Trophoblast cell (in vitro differentiated cells and primary cell): ENCODE results near the gene MARCHF7.

Experiments
- DNase-seq, 2 donors: peaks; one replicate each; pipeline ENCODE4 v3.0.0-alpha.2; 2016
- H2AFZ ChIP-seq: 2 replicates; pipeline ENCODE4 v1.6.1; 2013; ENCODE audit warnings: low read length, moderate library complexity, mild to moderate bottlenecking; ENCODE audit not compliant: insufficient read depth, poor library complexity
- H2AK5ac ChIP-seq: 2 replicates; pipeline ENCODE4 v1.6.1; 2013; ENCODE audit warnings: mild to moderate bottlenecking, low read length
- H2BK120ac ChIP-seq: 2 replicates; pipeline ENCODE4 v1.6.1; 2013; ENCODE audit warnings: low read length, mild to moderate bottlenecking, moderate library complexity; ENCODE audit not compliant: insufficient read depth, poor library complexity
- H2BK12ac ChIP-seq: 2 replicates; pipeline ENCODE4 v1.6.1; 2013; ENCODE audit warnings: mild to moderate bottlenecking, low read length, moderate library complexity
- H2BK5ac ChIP-seq: 2 replicates; pipeline ENCODE4 v1.6.1; 2013; ENCODE audit warnings: low read length, low read depth, moderate library complexity, mild to moderate bottlenecking; ENCODE audit not compliant: poor library complexity
- H3K14ac ChIP-seq: 2 replicates; pipeline ENCODE4 v1.6.1; 2013; ENCODE audit warnings: mild to moderate bottlenecking, low read length
- H3K18ac ChIP-seq: 2 replicates; pipeline ENCODE4 v1.6.1; 2013; ENCODE audit warnings: mild to moderate bottlenecking, low read length
- H3K23ac ChIP-seq: 2 replicates; pipeline ENCODE4 v1.6.1; 2013; ENCODE audit warnings: low read length
- H3K27ac ChIP-seq: 2 replicates; pipeline ENCODE4 v1.5.1; 2013; ENCODE audit warnings: low read depth, mild to moderate bottlenecking, inconsistent platforms, low read length, moderate library complexity
- H3K27me3 ChIP-seq: 2 replicates; pipeline ENCODE4 v1.6.1; 2013; ENCODE audit warnings: inconsistent platforms, mild to moderate bottlenecking, low read length, moderate library complexity; ENCODE audit not compliant: insufficient read depth
- H3K36me3 ChIP-seq, 2 experiments: 1 replicate in 1 of 2; 2 replicates in 1 of 2; pipeline ENCODE4 v1.6.1; 2013; ENCODE audit warnings: low read length in 2 of 2, mild to moderate bottlenecking in 2 of 2, moderate library complexity in 1 of 2; ENCODE audit not compliant: insufficient read depth in 2 of 2, control insufficient read depth in 1 of 2
- H3K4ac ChIP-seq: 2 replicates; pipeline ENCODE4 v1.6.1; 2013; ENCODE audit warnings: low read depth, mild to moderate bottlenecking, low read length, moderate library complexity
- H3K4me1 ChIP-seq, 2 experiments: 1 replicate in 1 of 2; 2 replicates in 1 of 2; pipeline ENCODE4 v1.6.1; 2013; ENCODE audit warnings: low read length in 2 of 2, mild to moderate bottlenecking in 2 of 2, moderate library complexity in 1 of 2; ENCODE audit not compliant: insufficient read depth in 2 of 2, control insufficient read depth in 1 of 2
- H3K4me2 ChIP-seq: 2 replicates; pipeline ENCODE4 v1.6.1; 2013; ENCODE audit warnings: inconsistent platforms, mild to moderate bottlenecking, low read length, moderate library complexity
- H3K4me3 ChIP-seq: 2 replicates; pipeline ENCODE4 v1.5.1; 2013; ENCODE audit warnings: mild to moderate bottlenecking, low read depth, low read length, inconsistent platforms
- H3K79me1 ChIP-seq: one replicate; pipeline ENCODE4 v1.6.1; 2013; ENCODE audit warnings: low read length
- H3K79me2 ChIP-seq: 2 replicates; pipeline ENCODE4 v1.6.1; 2013; ENCODE audit warnings: low read length, mild to moderate bottlenecking; ENCODE audit not compliant: control insufficient read depth, insufficient read depth, poor library complexity
- H3K9ac ChIP-seq: 2 replicates; pipeline ENCODE4 v1.6.1; 2013; ENCODE audit warnings: mild to moderate bottlenecking, low read length
- H3K9me3 ChIP-seq: 2 replicates; pipeline ENCODE4 v1.6.1; 2013; ENCODE audit warnings: low read depth, mild to moderate bottlenecking, control low read depth, inconsistent platforms, low read length; ENCODE audit not compliant: insufficient read depth
- H4K12ac ChIP-seq: 2 replicates; pipeline ENCODE4 v1.6.1; 2013; ENCODE audit warnings: low read depth, mild to moderate bottlenecking, low read length, moderate library complexity
- H4K8ac ChIP-seq: 2 replicates; pipeline ENCODE4 v1.6.1; 2013; ENCODE audit warnings: low read depth, mild to moderate bottlenecking, low read length, moderate library complexity
- H4K91ac ChIP-seq: one replicate; pipeline ENCODE4 v1.6.1; 2013; ENCODE audit warnings: low read depth, mild to moderate bottlenecking, low read length, moderate library complexity
- WGBS: extraction: QIAGEN DNeasy Blood & Tissue Kit; methylation state at CpG from one replicate; pipeline ENCODE4 v1.1.7; 2013; ENCODE audit warnings: missing lambda C conversion rate; ENCODE audit not compliant: insufficient read length, insufficient coverage; ENCODE audit errors: extremely low coverage; 5-methylcytosine and 5-hydroxymethylcytosine counted together

Gene MARCHF7

GRCh38 chr2:159680692-159681091, 31.6 kb upstream of the MARCHF7 start:
- Histone ChIP-seq H3K9ac (no peak overlapping the region), H3K23ac (no peak overlapping the region), H4K12ac (no peak overlapping the region), H3K4me1 (no peaks in the 10 kb centered on the region), H4K8ac (no peak overlapping the region), H2BK12ac (no peak overlapping the region), H3K36me3 (no peaks in the 10 kb centered on the region), H2BK5ac (no peak overlapping the region), H3K4me2 (no peak overlapping the region), H3K4ac (no peak overlapping the region), H4K91ac (no peak overlapping the region), H3K9me3 (no peaks in the 10 kb centered on the region), H3K18ac (no peak overlapping the region), H2BK120ac (no peak overlapping the region), H3K27ac (no peak overlapping the region), H3K14ac (no peak overlapping the region), H3K79me2 (no peaks in the 10 kb centered on the region), H3K79me1 (no peaks in the 10 kb centered on the region), H2AK5ac (no peak overlapping the region), H3K27me3 (no peaks in the 10 kb centered on the region), H3K4me3 (no peak overlapping the region), H2AFZ (no peak overlapping the region)
- DNase-seq, result no peak
- WGBS, result no CpG with 5 or more reads among the region's 2 CpGs

GRCh38 chr2:159683817-159684216, 28.5 kb upstream of the MARCHF7 start:
- Histone ChIP-seq H3K14ac (no peak overlapping the region), H3K9ac (no peak overlapping the region), H3K4me3 (no peak overlapping the region), H3K4me1 (no peaks in the 10 kb centered on the region), H2BK120ac (no peak overlapping the region), H2BK12ac (no peak overlapping the region), H4K8ac (no peak overlapping the region), H3K36me3 (no peaks in the 10 kb centered on the region), H4K91ac (no peak overlapping the region), H3K79me2 (no peaks in the 10 kb centered on the region), H3K27me3 (no peaks in the 10 kb centered on the region), H3K79me1 (no peaks in the 10 kb centered on the region), H2BK5ac (no peak overlapping the region), H3K4me2 (no peak overlapping the region), H3K18ac (no peak overlapping the region), H4K12ac (no peak overlapping the region), H3K27ac (no peak overlapping the region), H2AFZ (no peak overlapping the region), H3K23ac (no peak overlapping the region), H2AK5ac (no peak overlapping the region), H3K4ac (no peak overlapping the region), H3K9me3 (no peaks in the 10 kb centered on the region)
- DNase-seq, result no peak
- WGBS, result no CpG with 5 or more reads among the region's 1 CpG

- Histone ChIP-seq H2AK5ac (no peak overlapping the region), H3K79me1 (no peaks in the 10 kb centered on the region), H3K9me3 (no peaks in the 10 kb centered on the region), H4K8ac (no peak overlapping the region), H3K27ac (no peak overlapping the region), H3K36me3 (no peaks in the 10 kb centered on the region), H2AFZ (no peak overlapping the region), H3K4me1 (no peaks in the 10 kb centered on the region), H4K91ac (no peak overlapping the region), H2BK5ac (no peak overlapping the region), H3K4ac (no peak overlapping the region), H3K23ac (no peak overlapping the region), H2BK120ac (no peak overlapping the region), H3K4me3 (no peak overlapping the region), H3K9ac (no peak overlapping the region), H3K27me3 (no peaks in the 10 kb centered on the region), H3K14ac (no peak overlapping the region), H3K79me2 (no peaks in the 10 kb centered on the region), H2BK12ac (no peak overlapping the region), H3K4me2 (no peak overlapping the region), H3K18ac (no peak overlapping the region), H4K12ac (no peak overlapping the region)
- DNase-seq, result peak; percentile 2 to 69
These were observed 27.5 kb upstream of the MARCHF7 start for GRCh38 chr2:159684796-159685195.

- H3K4me2 ChIP-seq, result no peak overlapping the region
- H4K91ac ChIP-seq, result no peak overlapping the region
- no peak overlapping the region for H3K4me3 ChIP-seq
- H3K27me3 ChIP-seq, result no peaks in the 10 kb centered on the region
- no peak overlapping the region for H2BK12ac ChIP-seq
- H3K79me2 ChIP-seq, result no peaks in the 10 kb centered on the region
- no peaks in the 10 kb centered on the region for H3K9me3 ChIP-seq
- H3K23ac ChIP-seq, result no peak overlapping the region
- DNase-seq, result peak in 1 of 2 donors; percentile 26
- no peak overlapping the region for H3K9ac ChIP-seq
- no peaks in the 10 kb centered on the region for H3K36me3 ChIP-seq
- no peak overlapping the region for H4K8ac ChIP-seq
- no peak overlapping the region for H3K4ac ChIP-seq
- no peak overlapping the region for H4K12ac ChIP-seq
- no peak overlapping the region for H2BK5ac ChIP-seq
- H3K27ac ChIP-seq, result no peak overlapping the region
- WGBS, result no CpG with 5 or more reads among the region's 1 CpG
- no peak overlapping the region for H2AK5ac ChIP-seq
- no peak overlapping the region for H2AFZ ChIP-seq
- no peak overlapping the region for H3K14ac ChIP-seq
- H3K4me1 ChIP-seq, result no peaks in the 10 kb centered on the region
- no peak overlapping the region for H2BK120ac ChIP-seq
- H3K18ac ChIP-seq, result no peak overlapping the region
- no peaks in the 10 kb centered on the region for H3K79me1 ChIP-seq
These were observed 17.7 kb upstream of the MARCHF7 start for GRCh38 chr2:159694500-159695040.
